HUES6 (cell line): ENCODE data around the gene ING1.
"Not testable (repeated sequence)": the region's sequence is repeated elsewhere in the genome, so short reads cannot be mapped to it uniquely, and the experiment has no call there.

ENCODE experiments used
- H3K27ac ChIP-seq: 2 replicates; pipeline ENCODE4 v1.7.0; 2013; ENCODE audit warnings: low read depth, mild to moderate bottlenecking, low read length, inconsistent platforms
- H3K27me3 ChIP-seq: 2 replicates; pipeline ENCODE4 v1.6.1; 2013; ENCODE audit warnings: low read length; ENCODE audit not compliant: control insufficient read depth, insufficient read depth
- H3K36me3 ChIP-seq: 2 replicates; pipeline ENCODE4 v1.6.1; 2013; ENCODE audit warnings: low read length; ENCODE audit not compliant: control insufficient read depth, insufficient read depth
- H3K4me1 ChIP-seq: 2 replicates; pipeline ENCODE4 v1.6.1; 2013; ENCODE audit warnings: low read length; ENCODE audit not compliant: control insufficient read depth, insufficient read depth
- H3K4me3 ChIP-seq: 2 replicates; pipeline ENCODE4 v1.5.1; 2013; ENCODE audit warnings: low read depth, low read length
- H3K9ac ChIP-seq: one replicate; pipeline ENCODE4 v1.6.1; 2013; ENCODE audit warnings: mild to moderate bottlenecking, low read length
- H3K9me3 ChIP-seq: 2 replicates; pipeline ENCODE4 v1.6.1; 2013; ENCODE audit warnings: low read depth, low read length; ENCODE audit not compliant: control insufficient read depth, insufficient read depth

Gene ING1

DNA sequence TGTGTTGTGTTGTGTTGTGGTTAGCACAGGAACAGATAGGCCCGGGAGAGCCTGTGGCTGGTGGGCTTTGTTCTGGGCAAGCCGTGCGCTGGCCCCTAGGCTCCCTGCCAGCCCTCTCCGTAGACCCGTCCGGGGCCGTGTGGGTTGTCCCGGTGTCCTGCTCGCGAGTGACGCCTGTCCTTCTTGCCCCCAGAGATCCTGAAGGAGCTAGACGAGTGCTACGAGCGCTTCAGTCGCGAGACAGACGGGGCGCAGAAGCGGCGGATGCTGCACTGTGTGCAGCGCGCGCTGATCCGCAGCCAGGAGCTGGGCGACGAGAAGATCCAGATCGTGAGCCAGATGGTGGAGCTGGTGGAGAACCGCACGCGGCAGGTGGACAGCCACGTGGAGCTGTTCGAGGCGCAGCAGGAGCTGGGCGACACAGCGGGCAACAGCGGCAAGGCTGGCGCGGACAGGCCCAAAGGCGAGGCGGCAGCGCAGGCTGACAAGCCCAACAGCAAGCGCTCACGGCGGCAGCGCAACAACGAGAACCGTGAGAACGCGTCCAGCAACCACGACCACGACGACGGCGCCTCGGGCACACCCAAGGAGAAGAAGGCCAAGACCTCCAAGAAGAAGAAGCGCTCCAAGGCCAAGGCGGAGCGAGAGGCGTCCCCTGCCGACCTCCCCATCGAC lies 5.7 kb downstream of the ING1 start:
- Histone ChIP-seq H3K4me1 (peaks cover 10% of the 10 kb centered on the region; the same call in 1 of the 2 replicates), H3K9me3 (no peaks in the 10 kb centered on the region), H3K4me3 (no peak overlapping the region), H3K9ac (no peak overlapping the region), H3K36me3 (peaks cover 28% of the 10 kb centered on the region), H3K27me3 (no peaks in the 10 kb centered on the region), H3K27ac (no peak overlapping the region)

DNA sequence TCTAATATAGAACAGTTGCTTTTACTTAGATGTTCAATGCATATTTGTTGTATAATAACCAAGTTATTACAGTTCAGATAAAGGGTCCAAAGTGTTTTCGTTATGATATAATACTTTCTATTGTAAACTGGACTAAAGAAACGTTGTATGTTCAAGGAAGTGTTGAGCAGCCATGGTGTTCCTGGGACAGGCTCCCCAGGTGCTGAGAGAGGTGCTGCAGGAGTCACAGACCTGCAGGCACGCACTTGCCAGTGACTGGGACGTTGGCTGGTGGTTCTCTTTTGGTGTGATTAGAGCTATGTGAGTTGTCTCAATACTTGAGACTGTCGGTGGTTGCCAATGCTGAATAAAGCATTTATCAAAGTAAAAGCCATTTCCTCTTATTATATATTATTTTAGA lies 9.5 kb downstream of the ING1 start:
- Histone ChIP-seq H3K4me3 (no peak overlapping the region), H3K27me3 (no peaks in the 10 kb centered on the region), H3K9ac (no peak overlapping the region), H3K9me3 (no peaks in the 10 kb centered on the region), H3K36me3 (peaks cover 28% of the 10 kb centered on the region), H3K27ac (no peak overlapping the region), H3K4me1 (peaks cover 2% of the 10 kb centered on the region; the same call in 1 of the 2 replicates)

DNA sequence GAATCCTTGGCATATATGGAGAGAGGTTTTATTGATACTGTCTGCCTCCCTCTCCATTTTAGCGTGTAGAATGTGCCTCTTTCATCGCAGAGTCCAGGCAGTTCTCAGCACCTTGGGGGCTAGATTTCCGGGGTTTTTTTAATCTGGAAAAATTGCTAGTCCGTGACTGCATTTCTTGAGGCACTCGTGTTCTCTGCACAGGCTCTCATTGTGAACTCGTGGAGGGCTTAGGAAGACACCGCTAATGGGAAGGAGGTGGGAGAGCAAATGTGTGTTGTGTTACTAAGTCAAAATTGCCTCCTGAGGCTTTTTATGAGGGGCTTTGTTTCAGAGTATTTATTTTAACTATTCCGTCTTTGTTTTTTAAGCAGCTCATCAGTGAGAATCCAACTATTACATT lies 10.1 kb downstream of the ING1 start:
- peaks cover 28% of the 10 kb centered on the region for H3K36me3 ChIP-seq
- H3K27me3 ChIP-seq: no peaks in the 10 kb centered on the region
- no peak overlapping the region for H3K27ac ChIP-seq
- no peaks in the 10 kb centered on the region for H3K9me3 ChIP-seq
- H3K4me3 ChIP-seq: no peak overlapping the region
- no peak overlapping the region for H3K9ac ChIP-seq
- no peaks in the 10 kb centered on the region for H3K4me1 ChIP-seq

DNA sequence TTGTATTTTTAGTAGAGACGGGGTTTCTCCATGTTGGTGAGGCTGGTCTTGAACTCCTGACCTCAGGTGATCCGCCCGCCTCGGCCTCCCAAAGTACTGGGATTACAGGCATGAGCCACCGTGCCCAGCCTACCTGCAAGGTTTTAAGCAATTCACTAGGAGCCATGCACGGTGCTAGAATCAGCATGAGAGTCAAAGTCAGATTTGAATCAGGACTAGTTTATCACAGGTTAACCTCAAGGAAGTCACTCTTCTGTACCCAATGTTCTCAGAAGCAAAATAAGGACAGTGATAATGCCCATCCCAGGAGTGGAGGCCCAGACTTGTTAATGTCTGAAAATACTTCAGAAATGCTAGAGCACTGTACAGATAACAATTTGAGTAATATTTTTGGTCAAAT lies 12.7 kb downstream of the ING1 start:
- not testable (repeated sequence) for H3K9ac ChIP-seq, H3K36me3 ChIP-seq, H3K27me3 ChIP-seq, H3K9me3 ChIP-seq, H3K4me3 ChIP-seq, H3K27ac ChIP-seq, H3K4me1 ChIP-seq

DNA sequence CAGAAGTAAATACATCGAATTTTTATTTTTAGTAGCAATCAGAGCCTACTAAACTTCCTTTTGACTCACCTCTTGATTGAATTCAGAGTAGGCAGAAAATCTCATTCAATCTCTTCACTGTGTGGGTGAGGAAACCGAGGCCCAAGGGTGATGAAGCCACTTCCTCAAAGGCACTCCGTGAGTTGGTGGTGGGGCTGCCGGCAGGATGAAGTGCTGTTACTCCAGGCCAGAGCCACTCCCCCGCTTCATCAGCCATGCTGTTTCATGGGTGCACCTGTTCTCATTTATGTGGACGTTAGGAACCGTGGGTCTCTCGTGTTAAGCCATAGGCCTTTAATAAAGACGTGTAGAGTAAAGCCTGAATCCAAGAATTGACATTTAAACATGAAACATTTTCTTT lies 13.2 kb downstream of the ING1 start:
- Histone ChIP-seq H3K9me3 (no peaks in the 10 kb centered on the region), H3K4me1 (no peaks in the 10 kb centered on the region), H3K27ac (no peak overlapping the region), H3K27me3 (no peaks in the 10 kb centered on the region), H3K4me3 (no peak overlapping the region), H3K9ac (no peak overlapping the region), H3K36me3 (peaks cover 3% of the 10 kb centered on the region)

DNA sequence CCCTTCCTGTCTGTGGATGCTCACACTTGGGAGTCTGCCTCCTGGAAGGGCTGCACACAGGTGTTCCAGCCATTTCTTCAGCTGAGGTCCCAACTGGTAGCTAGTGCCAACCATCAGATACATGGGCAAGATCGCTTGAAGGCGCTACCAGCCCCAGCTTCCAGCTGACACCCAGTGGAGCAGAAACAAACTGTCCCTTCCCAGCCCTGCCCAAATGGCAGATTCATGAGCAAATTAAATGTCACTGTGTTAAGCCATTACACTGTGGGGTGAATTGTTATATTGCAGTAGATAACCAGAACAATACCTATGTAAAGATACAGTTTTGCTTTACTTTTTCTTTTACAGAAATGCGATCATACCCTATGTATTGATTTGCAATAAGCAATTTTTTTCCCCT lies 17.6 kb downstream of the ING1 start:
- Histone ChIP-seq H3K4me1 (no peaks in the 10 kb centered on the region), H3K4me3 (no peak overlapping the region), H3K36me3 (no peaks in the 10 kb centered on the region), H3K27me3 (no peaks in the 10 kb centered on the region), H3K9ac (no peak overlapping the region), H3K27ac (no peak overlapping the region), H3K9me3 (no peaks in the 10 kb centered on the region)

DNA sequence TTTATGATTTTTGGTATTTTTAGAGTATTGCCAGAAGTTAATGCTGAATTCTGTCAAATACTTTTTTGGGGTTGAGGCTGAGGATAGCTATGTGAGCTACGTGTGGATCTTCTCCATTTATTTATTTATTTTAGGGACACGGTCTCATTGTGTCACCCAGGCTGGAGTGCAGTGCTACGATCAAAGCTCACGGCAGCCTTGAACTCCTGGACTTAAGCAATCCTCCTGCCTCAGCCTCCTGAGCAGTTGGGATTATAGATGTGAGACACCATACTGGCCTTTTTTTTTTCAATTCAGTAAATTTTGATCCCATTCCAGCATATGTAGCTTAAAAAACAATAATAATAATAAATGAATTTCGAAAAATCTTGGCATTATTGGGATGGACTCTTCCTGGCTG lies 21.1 kb downstream of the ING1 start:
- Histone ChIP-seq H3K4me1 (no peaks in the 10 kb centered on the region), H3K9me3 (peaks cover 21% of the 10 kb centered on the region), H3K9ac (no peak overlapping the region)

DNA sequence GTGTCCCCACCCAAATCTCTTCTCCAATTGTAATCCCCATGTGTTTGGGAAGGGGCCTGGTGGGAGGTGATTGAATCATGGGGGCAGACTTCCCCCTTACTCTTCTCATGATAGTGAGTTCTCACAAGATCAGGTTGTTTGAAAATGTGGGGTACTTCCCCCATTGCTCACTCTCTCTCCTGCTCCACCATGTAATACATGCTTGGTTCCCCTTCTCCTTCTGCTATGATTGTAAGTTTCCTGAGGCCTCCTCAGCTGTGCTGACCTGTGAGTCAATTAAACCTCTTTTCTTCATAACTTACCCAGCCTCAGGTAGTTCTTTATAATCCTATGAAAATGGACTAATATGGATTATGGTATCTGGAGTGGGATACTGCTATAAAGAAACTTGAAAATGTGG lies 24.1 kb downstream of the ING1 start:
- Histone ChIP-seq H3K36me3 (no peaks in the 10 kb centered on the region), H3K27ac (no peak overlapping the region), H3K27me3 (no peaks in the 10 kb centered on the region), H3K9me3 (peaks cover 28% of the 10 kb centered on the region), H3K4me1 (no peaks in the 10 kb centered on the region), H3K9ac (no peak overlapping the region), H3K4me3 (no peak overlapping the region)

More for the DNA sequence above, 21.1 kb downstream of the ING1 start:
- Histone ChIP-seq H3K27me3 (no peaks in the 10 kb centered on the region), H3K4me3 (no peak overlapping the region), H3K27ac (no peak overlapping the region), H3K36me3 (no peaks in the 10 kb centered on the region)

DNA sequence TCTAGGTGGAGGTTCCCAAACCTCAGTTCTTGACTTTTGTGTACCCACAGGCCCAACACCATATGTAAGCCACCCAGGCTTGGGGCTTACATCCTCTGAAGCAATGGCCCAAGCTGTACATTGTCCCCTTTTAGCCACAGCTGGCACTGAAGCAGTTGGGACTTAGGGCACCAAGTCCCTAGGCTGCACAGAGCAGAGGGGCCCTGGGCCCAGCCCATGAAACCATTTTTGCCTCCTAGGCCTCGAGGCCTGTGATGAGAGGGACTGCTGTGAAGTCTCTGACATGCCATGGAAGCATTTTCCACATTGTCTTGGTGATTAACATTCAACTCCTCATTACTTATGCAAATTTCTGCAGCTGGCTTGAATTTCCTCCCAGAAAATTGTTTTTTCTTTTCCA lies 30.2 kb downstream of the ING1 start:
- Histone ChIP-seq H3K9me3 (peaks cover 37% of the 10 kb centered on the region), H3K4me1 (peaks cover 4% of the 10 kb centered on the region; the same call in 1 of the 2 replicates)

DNA sequence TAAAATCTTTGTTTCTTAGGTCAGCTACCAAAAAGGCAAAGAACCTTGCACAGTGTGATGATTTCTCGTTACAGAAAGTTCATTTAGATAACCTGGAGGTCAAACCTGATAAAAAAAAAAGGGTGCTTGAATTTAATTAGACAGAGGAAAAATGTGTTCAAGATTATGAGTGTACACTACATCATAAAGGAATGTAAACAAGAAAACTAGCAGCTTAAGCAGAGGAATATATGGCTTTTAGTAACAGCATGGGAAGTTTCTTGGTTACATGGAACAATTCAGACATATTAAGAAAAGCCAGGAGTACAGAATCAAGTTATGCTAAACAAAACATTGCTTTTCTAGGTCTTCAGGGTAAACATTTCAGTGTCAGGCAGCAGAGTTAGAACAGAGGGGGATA lies 32.9 kb downstream of the ING1 start:
- Histone ChIP-seq H3K4me3 (no peak overlapping the region), H3K9ac (no peak overlapping the region), H3K27ac (no peak overlapping the region), H3K36me3 (no peaks in the 10 kb centered on the region), H3K9me3 (peaks cover 35% of the 10 kb centered on the region), H3K27me3 (no peaks in the 10 kb centered on the region), H3K4me1 (peaks cover 4% of the 10 kb centered on the region; the same call in 1 of the 2 replicates)

More for the DNA sequence above, 30.2 kb downstream of the ING1 start:
- no peaks in the 10 kb centered on the region for H3K36me3 ChIP-seq
- no peaks in the 10 kb centered on the region for H3K27me3 ChIP-seq
- no peak overlapping the region for H3K9ac ChIP-seq
- H3K27ac ChIP-seq: no peak overlapping the region
- no peak overlapping the region for H3K4me3 ChIP-seq

DNA sequence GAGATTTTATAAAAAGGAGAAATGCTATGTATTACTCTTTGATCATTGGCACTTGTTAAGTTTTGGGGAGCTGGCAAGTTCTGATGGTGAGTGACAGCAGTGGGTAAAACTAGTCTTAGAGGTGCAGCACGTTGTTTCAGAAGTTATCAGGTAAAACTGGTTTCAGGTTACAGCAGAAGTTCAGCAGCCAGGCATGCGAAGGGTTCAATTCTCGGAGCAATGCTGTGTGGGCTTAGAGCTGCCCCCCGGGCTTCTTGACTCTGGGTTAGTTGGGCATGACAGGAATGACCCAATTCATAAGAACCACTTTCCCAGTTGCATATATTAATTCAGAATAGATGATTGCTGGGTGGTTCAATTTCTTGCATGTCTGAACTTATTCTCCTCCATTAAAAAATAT lies 34.8 kb downstream of the ING1 start:
- H3K27me3 ChIP-seq: no peaks in the 10 kb centered on the region
- H3K4me1 ChIP-seq: peaks cover 4% of the 10 kb centered on the region; the same call in 1 of the 2 replicates
- peaks cover 24% of the 10 kb centered on the region for H3K9me3 ChIP-seq
- no peaks in the 10 kb centered on the region for H3K36me3 ChIP-seq
- H3K27ac ChIP-seq: no peak overlapping the region
- H3K9ac ChIP-seq: no peak overlapping the region
- H3K4me3 ChIP-seq: no peak overlapping the region
